T-helper 17 cell (primary cell): ENCODE data around the gene KL. TPM values are rescaled to one million over a fixed set of nuclear protein-coding genes. Genes with fewer than 3 reads are reported as not detected.
A peak's percentile ranks its signal among the peaks of the same experiment; 100 is the strongest.

ENCODE experiments used
- ATAC-seq: fragments of 150-1000 bp; cut with Tn5 transposase; 2 replicates; pipeline ENCODE4 v1.10.0; 2021; ENCODE audit warnings: mild to moderate bottlenecking, moderate library complexity
- DNase-seq, 3 donors: peaks; one replicate each; pipeline versions ENCODE4 v3.0.0 to v3.0.0-alpha.2; 2020 to 2021
- H3K9me3 ChIP-seq: one replicate; pipeline ENCODE4 v1.7.0; 2013; ENCODE audit warnings: low read length, mild to moderate bottlenecking; ENCODE audit not compliant: control insufficient read depth, poor library complexity, severe bottlenecking
- H3K27ac Mint-ChIP-seq: one replicate; pipeline ENCODE4 v1.8.0; 2022; ENCODE audit warnings: mild to moderate bottlenecking, moderate library complexity, mixed read lengths
- H3K27me3 Mint-ChIP-seq: one replicate; pipeline ENCODE4 v1.8.0; 2022; ENCODE audit warnings: mixed read lengths
- H3K36me3 Mint-ChIP-seq: one replicate; pipeline ENCODE4 v1.8.0; 2022; ENCODE audit warnings: low read depth, mixed read lengths
- H3K4me1 Mint-ChIP-seq: one replicate; pipeline ENCODE4 v1.8.0; 2022; ENCODE audit warnings: mild to moderate bottlenecking, mixed read lengths
- H3K4me3 Mint-ChIP-seq: one replicate; pipeline ENCODE4 v1.8.0; 2022; ENCODE audit warnings: mild to moderate bottlenecking, moderate library complexity, mixed read lengths
- total RNA-seq, 4 donors: library from RNA in 2 of 4; stranded (reverse) in 2 of 4; gene quantifications; one replicate each; pipeline ENCODE4 v1.2.3 and lab custom pipeline; 2022 to 2026

KL gene
- total RNA-seq, 2 donors from 2014 or later: not detected

GRCh38 chr13:32988608-32989289, 27.5 kb upstream of the KL start:
- no peaks in the 10 kb centered on the region for H3K4me1 Mint-ChIP-seq
- peaks cover 20% of the 10 kb centered on the region for H3K27me3 Mint-ChIP-seq
- no peak for ATAC-seq

GRCh38 chr13:32989290-32989667, 26.9 kb upstream of the KL start:
- ATAC-seq (no peak), DNase-seq (no peak)
- Mint-ChIP-seq H3K27me3 (peaks cover 20% of the 10 kb centered on the region), H3K4me1 (no peaks in the 10 kb centered on the region), H3K36me3 (no peaks in the 10 kb centered on the region), H3K27ac (no peak overlapping the region), H3K4me3 (no peak overlapping the region)
- peaks cover 3% of the 10 kb centered on the region for H3K9me3 ChIP-seq

More at GRCh38 chr13:32988608-32989289, 27.5 kb upstream of the KL start:
- peaks cover 3% of the 10 kb centered on the region for H3K9me3 ChIP-seq
- H3K4me3 Mint-ChIP-seq: peak overlapping the region; percentile 34
- DNase-seq: no peak
- no peaks in the 10 kb centered on the region for H3K36me3 Mint-ChIP-seq
- H3K27ac Mint-ChIP-seq: no peak overlapping the region

- Mint-ChIP-seq H3K4me3 (no peak overlapping the region), H3K27ac (no peak overlapping the region), H3K36me3 (no peaks in the 10 kb centered on the region), H3K4me1 (no peaks in the 10 kb centered on the region), H3K27me3 (peaks cover 20% of the 10 kb centered on the region)
- DNase-seq (no peak), ATAC-seq (no peak)
- peaks cover 3% of the 10 kb centered on the region for H3K9me3 ChIP-seq
Observed at GRCh38 chr13:32989942-32990341, 26.3 kb upstream of the KL start.

GRCh38 chr13:32993145-32993544, 23.1 kb upstream of the KL start:
- H3K4me3 Mint-ChIP-seq: no peak overlapping the region
- H3K27ac Mint-ChIP-seq: no peak overlapping the region
- no peak for ATAC-seq
- peaks cover 14% of the 10 kb centered on the region for H3K27me3 Mint-ChIP-seq
- no peaks in the 10 kb centered on the region for H3K4me1 Mint-ChIP-seq
- no peak for DNase-seq
- peaks cover 3% of the 10 kb centered on the region for H3K9me3 ChIP-seq
- no peaks in the 10 kb centered on the region for H3K36me3 Mint-ChIP-seq

- H3K27ac Mint-ChIP-seq: no peak overlapping the region
- no peak overlapping the region for H3K4me3 Mint-ChIP-seq
- H3K4me1 Mint-ChIP-seq: no peaks in the 10 kb centered on the region
- no peaks in the 10 kb centered on the region for H3K36me3 Mint-ChIP-seq
- peaks cover 7% of the 10 kb centered on the region for H3K27me3 Mint-ChIP-seq
- H3K9me3 ChIP-seq: no peaks in the 10 kb centered on the region
- DNase-seq (no peak), ATAC-seq (no peak)
Observed at GRCh38 chr13:32997399-32997798, 18.8 kb upstream of the KL start.

GRCh38 chr13:32998966-32999365, 17.3 kb upstream of the KL start:
- Mint-ChIP-seq H3K4me1 (no peaks in the 10 kb centered on the region), H3K36me3 (no peaks in the 10 kb centered on the region), H3K27ac (no peak overlapping the region), H3K4me3 (no peak overlapping the region), H3K27me3 (peaks cover 21% of the 10 kb centered on the region)
- H3K9me3 ChIP-seq: no peaks in the 10 kb centered on the region
- DNase-seq (no peak), ATAC-seq (no peak)

GRCh38 chr13:33000365-33000764, 15.9 kb upstream of the KL start:
- ATAC-seq: no peak
- Mint-ChIP-seq H3K27ac (no peak overlapping the region), H3K4me1 (no peaks in the 10 kb centered on the region), H3K27me3 (peaks cover 20% of the 10 kb centered on the region), H3K36me3 (no peaks in the 10 kb centered on the region), H3K4me3 (no peak overlapping the region)
- no peaks in the 10 kb centered on the region for H3K9me3 ChIP-seq
- DNase-seq: no peak

- peaks cover 5% of the 10 kb centered on the region for H3K9me3 ChIP-seq
- Mint-ChIP-seq H3K27me3 (peaks cover 21% of the 10 kb centered on the region), H3K4me1 (no peaks in the 10 kb centered on the region), H3K36me3 (no peaks in the 10 kb centered on the region), H3K4me3 (no peak overlapping the region), H3K27ac (no peak overlapping the region)
- DNase-seq (no peak), ATAC-seq (no peak)
Observed at GRCh38 chr13:33003458-33004019, 12.7 kb upstream of the KL start.

GRCh38 chr13:33004511-33004910, 11.7 kb upstream of the KL start:
- Mint-ChIP-seq H3K4me3 (no peak overlapping the region), H3K27me3 (peaks cover 21% of the 10 kb centered on the region), H3K4me1 (no peaks in the 10 kb centered on the region), H3K36me3 (peaks cover 2% of the 10 kb centered on the region), H3K27ac (no peak overlapping the region)
- peaks cover 5% of the 10 kb centered on the region for H3K9me3 ChIP-seq
- ATAC-seq: no peak
- no peak for DNase-seq

- no peak for ATAC-seq
- Mint-ChIP-seq H3K4me1 (no peaks in the 10 kb centered on the region), H3K36me3 (peaks cover 2% of the 10 kb centered on the region), H3K27me3 (peaks cover 30% of the 10 kb centered on the region), H3K27ac (no peak overlapping the region), H3K4me3 (no peak overlapping the region)
- no peak for DNase-seq
- peaks cover 5% of the 10 kb centered on the region for H3K9me3 ChIP-seq
Observed at GRCh38 chr13:33006134-33006533, 10.1 kb upstream of the KL start.

- H3K36me3 Mint-ChIP-seq: peaks cover 2% of the 10 kb centered on the region
- H3K9me3 ChIP-seq: peaks cover 5% of the 10 kb centered on the region
- H3K27ac Mint-ChIP-seq: no peak overlapping the region
- H3K4me1 Mint-ChIP-seq: no peaks in the 10 kb centered on the region
- H3K4me3 Mint-ChIP-seq: no peak overlapping the region
- DNase-seq (no peak), ATAC-seq (no peak)
- peaks cover 30% of the 10 kb centered on the region for H3K27me3 Mint-ChIP-seq
Observed at GRCh38 chr13:33006638-33007037, 9.6 kb upstream of the KL start.

- H3K4me1 Mint-ChIP-seq: no peaks in the 10 kb centered on the region
- no peak overlapping the region for H3K27ac Mint-ChIP-seq
- H3K36me3 Mint-ChIP-seq: peaks cover 2% of the 10 kb centered on the region
- ATAC-seq: no peak
- H3K27me3 Mint-ChIP-seq: peaks cover 28% of the 10 kb centered on the region
- DNase-seq: no peak
- peaks cover 5% of the 10 kb centered on the region for H3K9me3 ChIP-seq
- no peak overlapping the region for H3K4me3 Mint-ChIP-seq
Observed at GRCh38 chr13:33007237-33007636, 9.0 kb upstream of the KL start.

- Mint-ChIP-seq H3K4me3 (no peak overlapping the region), H3K36me3 (peaks cover 2% of the 10 kb centered on the region), H3K27me3 (peaks cover 22% of the 10 kb centered on the region), H3K4me1 (no peaks in the 10 kb centered on the region), H3K27ac (no peak overlapping the region)
- ATAC-seq: no peak
- peaks cover 5% of the 10 kb centered on the region for H3K9me3 ChIP-seq
- no peak for DNase-seq
Observed at GRCh38 chr13:33007950-33008349, 8.3 kb upstream of the KL start.
